Lower lobe of right lung (tissue), 2 donors: ENCODE measurements around the gene PTPN14. TPM values are rescaled to one million over a fixed set of nuclear protein-coding genes. Genes with fewer than 3 reads are reported as not detected.
"Not testable (repeated sequence)": the region's sequence is repeated elsewhere in the genome, so short reads cannot be mapped to it uniquely, and the experiment has no call there.

Experiments used
- ATAC-seq, 2 donors: fragments of 200-7000 bp; cut with Tn5 transposase; one replicate each; pipeline ENCODE4 v1.9.1; 2020 to 2022; ENCODE audit warnings: mild to moderate bottlenecking in 2 of 2, moderate library complexity in 2 of 2
- DNase-seq: peaks from one replicate; pipeline ENCODE4 v3.0.0-alpha.2; 2020
- H3K27ac ChIP-seq: fragments of 200-600 bp; one replicate; pipeline ENCODE4 v1.8.0; 2022
- H3K27me3 ChIP-seq: fragments of 200-600 bp; one replicate; pipeline ENCODE4 v1.8.0; 2022; ENCODE audit warnings: low read depth
- H3K36me3 ChIP-seq: fragments of 200-600 bp; one replicate; pipeline ENCODE4 v1.8.0; 2022; ENCODE audit warnings: mild to moderate bottlenecking
- H3K4me1 ChIP-seq: fragments of 200-600 bp; one replicate; pipeline ENCODE4 v1.8.0; 2022
- H3K4me3 ChIP-seq: fragments of 200-600 bp; one replicate; pipeline ENCODE4 v1.8.0; 2022; ENCODE audit warnings: mild to moderate bottlenecking
- H3K9me3 ChIP-seq: fragments of 200-600 bp; one replicate; pipeline ENCODE4 v1.8.0; 2022
- intact Hi-C: fragments of 100-400 bp; cut with DNase I; formaldehyde crosslinking; loops from one replicate; pipeline ENCODE4 v1.11.0; 2022
- total RNA-seq: library from RNA; stranded (reverse); fragmentation: NEBNext Ultra II Directional; extraction: Animal tissue kit (Norgen Biotek cat#: 25700); gene quantifications from one replicate; pipeline ENCODE4 v1.2.1, GENCODE V29; 2021
- TF ChIP-seq, protein P1 (sequence below): fragments of 200-600 bp; IDR thresholded peaks from one replicate; pipeline ENCODE4 v1.8.0; 2022; ENCODE audit warnings: antibody characterized with exemption, mild to moderate bottlenecking
- donor health status: DM: no; HTN: yes; CAD: no; lungs with severe emphysema.

The PTPN14 gene
- total RNA-seq, 1 donor from 2014 or later: 34.1 TPM

DNA sequence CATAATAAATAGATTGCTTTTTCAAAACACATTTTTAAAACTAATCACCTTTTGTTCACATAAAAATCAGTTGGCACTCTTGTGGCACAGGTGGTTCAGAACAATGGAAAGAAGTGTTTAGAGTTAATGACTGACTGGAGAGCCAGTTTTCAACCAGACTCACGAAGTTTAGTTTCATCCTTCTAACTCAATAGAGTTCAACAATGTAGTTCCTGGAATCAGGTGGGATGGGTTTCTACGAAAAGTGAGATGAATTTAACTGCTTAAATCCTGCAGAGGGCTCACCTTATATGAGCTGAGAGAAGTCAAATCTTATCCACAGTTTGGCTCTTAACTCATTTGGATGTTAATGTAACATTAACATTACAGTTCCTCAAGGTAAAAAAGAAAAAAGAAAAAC lies 153.9 kb downstream of the PTPN14 start:
- Histone ChIP-seq H3K9me3 (no peaks in the 10 kb centered on the region), H3K4me1 (no peaks in the 10 kb centered on the region), H3K27me3 (no peaks in the 10 kb centered on the region), H3K4me3 (no peak overlapping the region), H3K27ac (no peak overlapping the region), H3K36me3 (peaks cover 21% of the 10 kb centered on the region)
- intact Hi-C loops: no loop called here
- TF ChIP-seq, protein P1, sequence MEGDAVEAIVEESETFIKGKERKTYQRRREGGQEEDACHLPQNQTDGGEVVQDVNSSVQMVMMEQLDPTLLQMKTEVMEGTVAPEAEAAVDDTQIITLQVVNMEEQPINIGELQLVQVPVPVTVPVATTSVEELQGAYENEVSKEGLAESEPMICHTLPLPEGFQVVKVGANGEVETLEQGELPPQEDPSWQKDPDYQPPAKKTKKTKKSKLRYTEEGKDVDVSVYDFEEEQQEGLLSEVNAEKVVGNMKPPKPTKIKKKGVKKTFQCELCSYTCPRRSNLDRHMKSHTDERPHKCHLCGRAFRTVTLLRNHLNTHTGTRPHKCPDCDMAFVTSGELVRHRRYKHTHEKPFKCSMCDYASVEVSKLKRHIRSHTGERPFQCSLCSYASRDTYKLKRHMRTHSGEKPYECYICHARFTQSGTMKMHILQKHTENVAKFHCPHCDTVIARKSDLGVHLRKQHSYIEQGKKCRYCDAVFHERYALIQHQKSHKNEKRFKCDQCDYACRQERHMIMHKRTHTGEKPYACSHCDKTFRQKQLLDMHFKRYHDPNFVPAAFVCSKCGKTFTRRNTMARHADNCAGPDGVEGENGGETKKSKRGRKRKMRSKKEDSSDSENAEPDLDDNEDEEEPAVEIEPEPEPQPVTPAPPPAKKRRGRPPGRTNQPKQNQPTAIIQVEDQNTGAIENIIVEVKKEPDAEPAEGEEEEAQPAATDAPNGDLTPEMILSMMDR: no peak
- ATAC-seq (no peak), DNase-seq (no peak)

DNA sequence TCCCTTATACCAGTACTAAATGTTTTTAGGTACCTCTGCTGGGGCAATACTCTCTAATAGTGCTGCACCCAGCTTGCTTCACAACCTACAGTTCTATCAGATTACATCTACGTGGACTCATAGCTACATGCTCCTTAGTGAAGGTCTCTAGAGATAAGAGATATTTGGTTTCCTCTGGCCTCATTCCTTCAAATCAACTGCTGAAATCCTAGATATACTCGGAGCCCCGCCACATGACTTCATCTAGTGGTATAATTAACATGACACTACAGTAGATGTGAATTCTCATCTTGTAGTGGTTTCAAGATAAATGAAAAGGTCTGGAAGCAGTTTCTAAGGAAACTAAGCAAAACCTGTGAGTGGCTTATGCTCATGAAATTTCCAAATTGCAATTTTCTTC lies 155.1 kb downstream of the PTPN14 start:
- no peaks in the 10 kb centered on the region for H3K27me3 ChIP-seq
- no peak for ATAC-seq
- H3K4me1 ChIP-seq: no peaks in the 10 kb centered on the region
- H3K4me3 ChIP-seq: no peak overlapping the region
- no peak for DNase-seq
- H3K27ac ChIP-seq: no peak overlapping the region
- H3K9me3 ChIP-seq: no peaks in the 10 kb centered on the region
- H3K36me3 ChIP-seq: peaks cover 17% of the 10 kb centered on the region
- TF ChIP-seq, protein P1: no peak
- intact Hi-C loops: no loop called here

DNA sequence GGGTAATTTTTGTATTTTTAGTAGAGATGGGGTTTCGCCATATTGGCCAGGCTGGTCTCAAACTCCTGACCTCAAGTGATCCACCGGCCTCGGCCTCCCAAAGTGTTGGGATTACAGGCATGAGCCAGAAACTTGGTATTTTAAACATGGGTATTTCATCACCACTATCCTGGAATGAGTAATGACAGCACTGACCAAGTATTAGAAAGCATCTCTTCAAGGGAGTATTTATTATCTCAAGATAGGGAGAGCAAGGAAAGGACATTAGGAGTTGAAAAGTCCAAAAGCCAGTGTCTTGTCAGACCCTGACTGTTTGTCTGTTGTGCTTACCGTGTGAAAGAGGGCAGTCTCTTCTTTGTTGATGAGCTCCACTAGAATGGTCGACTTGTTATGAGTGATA lies 156.8 kb downstream of the PTPN14 start:
- intact Hi-C loops, H3K27ac ChIP-seq, ATAC-seq, H3K9me3 ChIP-seq, H3K36me3 ChIP-seq, H3K4me3 ChIP-seq, H3K27me3 ChIP-seq, H3K4me1 ChIP-seq, DNase-seq: not testable (repeated sequence)

DNA sequence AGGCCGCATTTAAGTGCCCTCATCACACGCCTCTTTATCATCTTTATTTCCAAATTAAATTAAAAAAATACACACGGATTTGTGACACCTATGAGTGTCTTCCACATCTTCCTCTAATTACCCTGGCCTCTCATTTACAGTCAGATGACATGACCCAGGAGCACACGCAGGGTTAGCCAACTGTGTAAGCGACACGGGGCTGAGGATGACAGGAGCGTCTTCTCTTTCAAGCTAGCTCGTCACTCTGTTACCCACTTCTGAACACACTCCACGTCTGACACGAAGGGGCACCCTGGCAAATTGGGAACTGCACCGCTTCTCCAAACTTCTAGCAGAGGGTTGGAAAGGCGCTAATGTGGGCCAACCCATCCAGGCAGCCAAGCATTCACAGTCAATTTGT lies 158.3 kb downstream of the PTPN14 start:
- Histone ChIP-seq H3K36me3 (peaks cover 7% of the 10 kb centered on the region), H3K27me3 (no peaks in the 10 kb centered on the region), H3K27ac (no peak overlapping the region), H3K9me3 (no peaks in the 10 kb centered on the region), H3K4me1 (no peaks in the 10 kb centered on the region), H3K4me3 (no peak overlapping the region)
- no peak for DNase-seq
- ATAC-seq: no peak
- TF ChIP-seq, protein P1: no peak
- intact Hi-C loops: no loop called here

DNA sequence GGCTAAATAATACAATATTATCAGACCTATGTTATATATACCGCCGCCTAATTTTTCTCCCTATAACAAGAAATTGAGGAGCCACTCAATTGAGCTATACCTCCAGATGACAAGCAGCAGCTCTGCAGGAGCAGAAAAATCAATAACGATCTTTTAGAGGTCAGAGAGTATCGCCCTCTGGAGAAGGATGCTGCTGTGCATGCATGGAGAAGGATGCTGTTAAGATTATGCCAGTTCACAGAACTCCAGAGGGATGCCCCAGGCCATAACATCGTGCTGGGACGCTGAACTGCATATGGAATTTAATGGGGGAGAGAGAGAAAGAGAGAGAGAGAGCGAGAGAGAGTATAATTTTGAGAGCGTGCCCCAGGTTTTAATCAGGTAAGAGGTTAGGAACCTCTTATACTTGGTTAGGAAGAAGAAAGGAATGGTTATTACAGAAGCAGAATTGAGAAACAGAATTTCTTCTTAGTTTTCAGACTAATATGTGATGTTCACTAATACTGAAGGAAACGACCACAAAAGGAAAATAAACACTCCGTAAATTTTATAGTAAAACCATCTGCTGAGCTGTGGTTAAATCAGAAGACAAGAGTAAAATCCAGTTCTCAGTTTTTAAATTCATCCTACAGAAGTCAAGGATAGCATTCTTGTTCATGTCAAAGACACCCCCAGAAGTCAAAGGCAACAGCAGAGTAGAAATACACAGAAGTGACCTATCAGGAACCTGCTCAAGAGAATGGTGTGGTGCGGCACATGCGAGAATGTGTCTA lies 159.3 kb downstream of the PTPN14 start:
- TF ChIP-seq, protein P1: no peak
- no peaks in the 10 kb centered on the region for H3K27me3 ChIP-seq
- no peaks in the 10 kb centered on the region for H3K9me3 ChIP-seq
- intact Hi-C loops: no loop called here
- DNase-seq (no peak), ATAC-seq (no peak)
- no peak overlapping the region for H3K4me3 ChIP-seq
- H3K27ac ChIP-seq: no peak overlapping the region
- peaks cover 7% of the 10 kb centered on the region for H3K36me3 ChIP-seq
- H3K4me1 ChIP-seq: no peaks in the 10 kb centered on the region

DNA sequence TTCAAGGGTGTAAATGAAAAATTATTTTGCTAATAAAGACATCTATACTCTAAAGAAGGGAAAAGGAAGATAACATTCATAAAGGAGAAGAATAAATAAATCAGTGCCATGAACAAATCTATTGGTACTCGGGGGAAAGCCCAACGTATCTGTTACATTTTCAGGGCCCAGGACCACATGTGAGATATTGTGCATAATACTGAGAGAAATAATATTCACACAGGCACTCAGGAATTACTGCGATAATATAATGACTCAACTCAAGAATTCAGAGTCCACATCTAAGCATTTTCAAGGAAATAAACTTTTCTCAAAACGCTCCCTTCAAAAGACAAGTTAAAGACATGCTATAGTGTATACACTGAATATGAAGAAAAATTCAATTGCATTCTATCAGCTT lies 161.7 kb downstream of the PTPN14 start:
- Histone ChIP-seq H3K27me3 (no peaks in the 10 kb centered on the region), H3K4me1 (no peaks in the 10 kb centered on the region), H3K36me3 (peaks cover 13% of the 10 kb centered on the region), H3K4me3 (no peak overlapping the region), H3K27ac (no peak overlapping the region), H3K9me3 (no peaks in the 10 kb centered on the region)
- no peak for DNase-seq
- intact Hi-C loops: no loop called here
- ATAC-seq: no peak
- TF ChIP-seq, protein P1: no peak
